KOPT-K1 (cell line): ENCODE measurements around the gene GNAQ.

ENCODE experiments used
- H3K27ac ChIP-seq: fragments of 200-600 bp; sonication (generic); 2 replicates; pipeline ENCODE4 v1.5.1; 2016; ENCODE audit warnings: antibody characterized with exemption, mild to moderate bottlenecking, low read depth, low read length; ENCODE audit not compliant: poor library complexity, severe bottlenecking
- H3K36me3 ChIP-seq: fragments of 200-600 bp; sonication (generic); 2 replicates; pipeline ENCODE4 v1.5.1; 2017; ENCODE audit warnings: antibody characterized with exemption, mild to moderate bottlenecking, low read length, moderate library complexity; ENCODE audit not compliant: insufficient read depth
- H3K9me3 ChIP-seq: fragments of 200-600 bp; sonication (generic); 2 replicates; pipeline ENCODE4 v1.5.1; 2017; ENCODE audit warnings: antibody characterized with exemption, low read length, mild to moderate bottlenecking; ENCODE audit not compliant: insufficient read depth, poor library complexity, severe bottlenecking

The GNAQ gene

DNA sequence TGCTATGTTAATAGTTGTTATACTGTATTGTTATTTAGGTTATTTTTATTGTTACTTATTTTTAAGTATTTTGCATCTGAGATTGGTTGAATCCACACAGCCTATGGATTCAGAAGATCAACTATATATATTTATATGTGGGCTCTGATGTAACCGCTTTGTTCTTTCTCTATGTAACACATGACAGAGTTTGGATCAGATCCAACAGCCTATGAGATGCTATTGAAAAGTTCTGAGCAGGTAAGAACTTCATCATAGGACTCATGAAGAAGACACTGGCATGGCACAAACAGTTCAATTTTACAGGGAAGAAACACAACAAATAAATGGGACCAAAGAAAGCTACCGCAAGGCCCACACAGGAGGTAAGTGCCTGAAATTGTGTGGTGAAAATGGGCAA is 93.4 kb downstream of the GNAQ start:
- Histone ChIP-seq H3K36me3 (no peaks in the 10 kb centered on the region; the same call in 1 of the 2 replicates), H3K27ac (peak overlapping the region; percentile 37), H3K9me3 (no peaks in the 10 kb centered on the region)

DNA sequence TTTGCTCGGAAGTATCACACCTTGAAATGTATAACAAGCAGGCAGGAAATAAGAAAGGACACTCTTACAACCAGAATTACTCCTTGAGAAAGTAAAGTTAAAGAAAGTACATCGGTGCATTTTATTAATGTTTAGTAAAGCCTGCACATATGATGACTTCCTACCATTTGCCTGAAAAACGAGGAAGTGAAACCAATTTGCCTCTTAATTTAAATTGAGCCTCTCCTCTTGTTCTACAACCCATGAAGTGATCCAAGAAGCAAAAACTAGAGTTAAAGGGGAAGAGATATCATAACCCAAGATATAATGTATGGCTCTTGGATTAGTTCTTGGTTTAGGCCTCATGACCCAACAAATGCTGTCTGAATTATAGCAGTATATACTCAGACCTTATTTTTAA is 95.6 kb downstream of the GNAQ start:
- no peaks in the 10 kb centered on the region for H3K9me3 ChIP-seq
- H3K27ac ChIP-seq: peak overlapping the region; percentile 6
- no peaks in the 10 kb centered on the region; the same call in 1 of the 2 replicates for H3K36me3 ChIP-seq

DNA sequence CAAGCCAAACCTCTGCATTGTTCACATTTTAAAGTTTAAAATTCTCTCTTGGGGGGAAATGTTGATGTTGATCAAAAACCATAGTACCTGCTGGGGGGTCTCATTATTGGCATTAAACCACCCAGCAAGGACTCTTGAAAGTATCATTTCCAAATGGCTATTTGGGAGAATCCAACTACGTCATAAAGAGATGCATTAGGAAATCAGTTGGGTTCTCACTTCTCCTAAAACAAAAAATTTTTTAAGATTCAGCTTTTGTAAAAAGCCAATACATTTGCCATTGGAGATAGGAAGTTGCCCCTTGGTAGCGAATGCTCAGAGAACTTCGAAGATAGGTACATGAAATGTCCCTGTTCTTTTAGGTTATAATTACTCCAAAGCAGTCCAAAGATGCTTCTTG is 96.4 kb downstream of the GNAQ start:
- Histone ChIP-seq H3K9me3 (no peaks in the 10 kb centered on the region), H3K36me3 (no peaks in the 10 kb centered on the region; the same call in 1 of the 2 replicates), H3K27ac (peak overlapping the region; percentile 6)

DNA sequence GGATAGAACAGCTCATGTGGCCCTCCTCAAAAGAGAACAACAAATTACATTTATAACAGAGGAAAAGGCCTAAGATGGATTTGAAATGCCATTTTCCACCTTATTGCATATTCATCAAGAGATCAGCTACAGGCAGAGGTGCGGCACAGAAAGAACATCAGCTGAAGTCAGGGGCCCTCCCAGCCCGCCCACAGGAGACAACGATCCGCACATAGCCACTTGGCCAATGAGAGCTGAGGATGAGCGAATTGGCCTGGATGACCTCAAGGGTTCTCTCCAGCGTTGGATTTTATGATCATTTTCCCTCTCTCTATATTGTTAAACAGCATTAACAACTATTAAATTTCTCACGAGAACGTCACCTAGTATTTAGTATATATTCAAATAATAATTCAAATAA is 97.6 kb downstream of the GNAQ start:
- Histone ChIP-seq H3K9me3 (no peaks in the 10 kb centered on the region), H3K36me3 (no peaks in the 10 kb centered on the region; the same call in 1 of the 2 replicates), H3K27ac (no peak overlapping the region)

DNA sequence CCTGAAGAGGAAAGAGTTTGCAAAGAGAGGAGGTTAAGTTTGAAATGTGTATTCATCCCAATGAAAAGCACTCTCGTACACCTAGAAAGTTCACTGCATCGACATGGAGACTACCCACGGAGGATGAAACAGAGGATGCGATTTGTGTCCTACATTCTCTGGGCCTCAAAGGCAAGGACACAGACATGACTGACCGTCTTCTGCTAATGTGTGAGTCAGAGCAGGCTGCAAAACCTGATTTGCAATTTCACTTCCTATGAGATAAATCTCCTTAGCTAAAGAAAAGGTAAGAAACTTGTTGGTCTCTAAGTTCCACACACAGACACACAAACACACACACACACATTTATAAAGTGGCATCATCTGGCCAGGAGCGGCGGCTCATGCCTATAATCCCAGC is 98.6 kb downstream of the GNAQ start:
- no peaks in the 10 kb centered on the region for H3K9me3 ChIP-seq
- H3K27ac ChIP-seq: peak overlapping the region; percentile 26
- no peaks in the 10 kb centered on the region for H3K36me3 ChIP-seq

DNA sequence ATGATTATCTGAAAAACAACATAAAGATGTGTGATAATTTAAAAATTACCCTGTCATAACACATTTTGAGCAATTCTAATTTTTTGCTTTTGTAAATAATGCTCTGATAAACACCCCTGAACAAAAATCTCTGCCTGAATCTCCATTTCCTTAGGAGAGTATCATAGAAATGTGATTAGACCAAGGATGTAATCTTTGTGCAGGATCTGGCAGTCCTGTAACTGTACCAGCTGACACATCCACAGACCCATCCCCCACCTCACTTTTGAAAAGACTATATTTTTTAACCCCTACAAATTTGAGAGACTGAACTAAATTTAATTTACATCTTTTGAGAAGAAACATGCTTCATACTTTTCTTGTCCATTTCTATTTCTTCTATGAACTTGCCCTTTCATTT is 101.7 kb downstream of the GNAQ start:
- peak overlapping the region; percentile 42 for H3K27ac ChIP-seq
- no peaks in the 10 kb centered on the region for H3K9me3 ChIP-seq
- no peaks in the 10 kb centered on the region for H3K36me3 ChIP-seq

DNA sequence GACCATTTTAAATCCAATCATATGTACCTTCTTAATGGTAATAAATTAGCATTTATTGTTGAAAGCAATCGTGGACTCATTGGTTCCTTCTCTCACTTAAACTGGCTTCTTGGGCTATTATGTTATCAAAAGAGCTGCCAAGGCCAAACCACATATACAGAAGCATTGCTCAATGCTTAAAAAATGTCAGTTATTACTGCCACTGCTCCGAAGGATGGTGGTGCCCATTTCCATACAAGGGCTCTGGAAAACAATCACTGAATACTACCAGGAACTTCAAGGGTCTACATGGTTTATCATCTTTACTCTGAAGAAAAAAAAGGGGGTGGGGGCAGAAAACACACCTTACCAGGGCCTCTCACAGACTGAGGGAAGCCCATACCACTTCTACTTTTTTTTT is 104.3 kb downstream of the GNAQ start:
- H3K9me3 ChIP-seq: no peaks in the 10 kb centered on the region
- H3K27ac ChIP-seq: peak overlapping the region; percentile 67
- peaks cover 8% of the 10 kb centered on the region for H3K36me3 ChIP-seq

DNA sequence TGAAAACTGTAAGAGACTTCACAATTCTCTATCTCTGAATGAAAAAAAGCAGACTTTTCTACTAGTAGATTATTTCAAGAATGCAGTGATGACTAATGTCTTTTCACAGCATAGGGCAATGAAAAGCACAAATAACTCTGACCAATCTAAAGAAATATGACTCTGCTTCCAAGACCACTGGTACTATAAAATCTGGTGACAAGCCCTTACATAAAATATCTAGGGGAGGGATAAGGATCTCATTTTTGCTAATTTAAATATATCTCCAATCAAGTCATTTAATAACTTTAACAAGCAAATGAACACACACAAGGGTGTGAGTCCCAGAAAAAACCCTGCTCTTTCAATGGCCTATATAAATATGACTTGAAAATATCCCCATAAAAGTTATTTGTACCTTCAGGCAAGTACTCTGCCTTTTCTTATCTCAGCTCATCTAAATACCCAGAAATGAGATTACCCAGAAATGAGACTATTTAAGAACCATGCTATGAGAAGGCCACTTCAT is 105.2 kb downstream of the GNAQ start:
- H3K36me3 ChIP-seq: peaks cover 16% of the 10 kb centered on the region
- peak overlapping the region; percentile 67 for H3K27ac ChIP-seq
- no peaks in the 10 kb centered on the region for H3K9me3 ChIP-seq

DNA sequence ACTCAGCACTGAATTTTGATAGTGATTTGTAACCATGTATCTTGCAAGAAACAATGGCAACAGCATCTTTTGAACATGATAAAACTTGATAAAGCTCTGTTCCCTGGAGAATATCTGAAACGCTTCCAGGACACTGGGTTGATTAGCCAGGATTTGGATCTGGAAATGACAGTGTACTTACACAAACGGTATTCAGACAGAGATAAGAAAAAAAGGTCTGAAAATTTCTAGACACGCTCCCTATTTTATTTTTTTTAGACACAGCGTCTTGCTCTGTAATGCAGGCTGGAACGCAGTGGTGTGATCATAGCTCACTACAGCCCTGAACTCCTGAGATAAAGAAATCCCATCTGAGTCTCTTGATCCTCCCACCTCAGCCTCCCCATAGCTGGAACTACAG is 109.0 kb downstream of the GNAQ start:
- Histone ChIP-seq H3K36me3 (peaks cover 47% of the 10 kb centered on the region), H3K27ac (peak overlapping the region; percentile 67), H3K9me3 (no peaks in the 10 kb centered on the region)

DNA sequence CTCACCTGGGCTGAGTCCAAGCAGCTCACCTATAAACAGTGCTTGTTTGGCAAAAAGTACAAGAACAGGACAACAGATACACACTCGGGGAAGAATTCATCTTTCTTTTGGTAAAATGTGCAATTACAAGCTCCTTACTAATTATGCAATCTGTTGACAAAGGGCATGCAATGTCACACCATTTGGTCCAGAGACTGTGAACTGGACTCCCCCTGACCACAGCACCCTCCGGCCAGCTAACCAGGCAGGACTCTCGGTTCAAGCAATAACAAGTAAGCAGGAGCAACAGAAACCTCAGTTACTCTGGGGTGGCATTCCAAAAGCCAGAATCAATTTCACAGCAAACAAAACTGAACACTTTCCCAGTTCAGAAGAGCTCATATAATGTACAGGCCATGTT is 113.8 kb downstream of the GNAQ start:
- Histone ChIP-seq H3K36me3 (peaks cover 56% of the 10 kb centered on the region), H3K27ac (peak overlapping the region; percentile 100), H3K9me3 (peaks cover 3% of the 10 kb centered on the region)

DNA sequence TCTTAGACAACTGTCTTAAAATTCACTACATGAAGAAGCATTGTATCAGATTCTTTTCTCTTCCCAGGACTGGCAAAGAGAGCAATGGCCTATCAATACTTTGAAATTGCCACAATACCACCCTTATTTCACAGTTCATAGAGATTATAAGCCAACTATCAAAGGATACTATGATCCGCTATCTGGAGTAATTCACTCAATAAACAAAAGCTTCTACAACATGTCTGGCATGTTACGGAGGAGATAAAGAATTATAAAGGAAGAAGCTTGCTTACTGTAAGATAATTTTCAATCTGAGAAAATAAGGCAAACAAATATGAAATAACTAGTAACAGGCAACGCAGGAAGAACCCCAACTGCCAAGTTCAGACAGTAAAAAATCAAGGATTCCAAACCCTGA is 114.8 kb downstream of the GNAQ start:
- Histone ChIP-seq H3K9me3 (peaks cover 5% of the 10 kb centered on the region), H3K36me3 (peaks cover 48% of the 10 kb centered on the region), H3K27ac (peak overlapping the region; percentile 100)

DNA sequence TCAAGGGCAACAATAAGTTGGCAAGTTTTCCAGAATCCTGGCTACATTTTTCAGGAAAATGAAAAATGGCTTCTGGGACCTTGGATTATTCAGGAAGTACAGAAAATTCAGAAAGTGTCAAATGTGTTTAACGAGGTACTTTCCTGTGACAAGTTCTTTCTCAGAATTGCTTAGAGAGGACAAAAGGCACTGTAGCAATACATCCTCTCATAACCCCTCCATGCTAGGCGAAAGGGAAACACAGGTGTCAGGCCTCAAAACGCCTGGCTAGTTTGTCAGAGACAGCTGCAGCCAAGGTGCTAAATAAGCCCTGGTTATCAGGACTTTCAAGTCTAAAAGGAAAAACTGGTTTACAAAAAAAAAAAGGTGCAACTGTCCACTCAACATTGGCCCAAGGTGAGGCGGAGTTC is 115.2 kb downstream of the GNAQ start:
- Histone ChIP-seq H3K9me3 (peaks cover 5% of the 10 kb centered on the region), H3K36me3 (peaks cover 44% of the 10 kb centered on the region), H3K27ac (peak overlapping the region; percentile 100)

DNA sequence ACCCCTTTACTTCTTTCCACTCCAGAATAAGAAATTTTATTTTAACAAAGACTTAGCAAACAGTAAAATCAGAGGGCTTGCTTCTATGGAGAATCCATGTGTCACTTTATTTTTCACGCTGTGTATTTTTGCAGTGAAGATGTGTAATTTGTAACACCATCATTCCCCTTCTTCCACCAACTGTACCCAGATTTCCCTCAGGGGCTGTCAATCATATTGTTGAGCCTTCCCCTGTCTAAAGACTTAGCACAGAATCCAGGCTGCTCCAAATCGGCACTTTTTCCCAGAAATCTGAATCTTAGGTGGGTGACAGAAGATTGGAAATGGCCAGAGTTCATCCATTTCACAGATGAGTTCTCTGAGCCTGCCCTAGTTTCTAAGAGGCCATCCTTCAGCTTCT is 115.9 kb downstream of the GNAQ start:
- H3K27ac ChIP-seq: peak overlapping the region; percentile 100
- H3K9me3 ChIP-seq: peaks cover 5% of the 10 kb centered on the region
- H3K36me3 ChIP-seq: peaks cover 37% of the 10 kb centered on the region

DNA sequence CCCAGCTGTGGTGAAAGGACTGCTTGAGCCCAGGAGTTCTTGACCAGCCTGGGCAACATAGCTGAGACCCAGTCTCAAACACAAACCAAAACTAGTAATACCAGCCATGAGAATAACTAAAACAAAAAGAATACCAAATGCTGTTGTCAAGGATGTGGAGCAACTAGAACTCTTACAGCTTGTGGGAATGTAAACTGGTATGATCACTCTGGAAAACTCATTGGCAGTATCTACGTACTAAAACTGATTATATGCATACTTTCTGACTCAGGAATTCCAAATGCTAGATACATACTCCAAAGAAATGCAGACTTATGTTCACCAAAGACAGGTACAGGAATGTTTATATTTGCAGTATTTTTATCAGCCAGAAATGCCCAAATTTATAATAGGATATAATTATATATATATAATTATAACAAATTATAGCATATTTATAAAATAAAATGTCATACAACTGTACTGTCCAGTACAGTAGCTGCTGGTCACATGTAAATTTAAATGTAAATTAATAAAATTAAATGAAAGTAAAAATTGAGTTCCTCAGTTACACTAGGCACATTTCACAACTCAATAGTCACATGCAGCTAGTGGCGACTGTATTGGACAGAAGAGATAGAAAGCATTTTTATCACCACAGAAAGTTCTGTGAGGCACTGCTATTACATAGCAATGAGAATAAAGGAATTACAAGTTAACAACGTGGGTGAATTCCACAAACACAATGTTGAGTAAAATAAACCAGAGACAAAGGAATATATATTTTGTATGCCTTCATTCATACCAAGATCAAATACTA is 118.5 kb downstream of the GNAQ start:
- Histone ChIP-seq H3K9me3 (peaks cover 5% of the 10 kb centered on the region), H3K36me3 (peaks cover 14% of the 10 kb centered on the region), H3K27ac (peak overlapping the region; percentile 100)

DNA sequence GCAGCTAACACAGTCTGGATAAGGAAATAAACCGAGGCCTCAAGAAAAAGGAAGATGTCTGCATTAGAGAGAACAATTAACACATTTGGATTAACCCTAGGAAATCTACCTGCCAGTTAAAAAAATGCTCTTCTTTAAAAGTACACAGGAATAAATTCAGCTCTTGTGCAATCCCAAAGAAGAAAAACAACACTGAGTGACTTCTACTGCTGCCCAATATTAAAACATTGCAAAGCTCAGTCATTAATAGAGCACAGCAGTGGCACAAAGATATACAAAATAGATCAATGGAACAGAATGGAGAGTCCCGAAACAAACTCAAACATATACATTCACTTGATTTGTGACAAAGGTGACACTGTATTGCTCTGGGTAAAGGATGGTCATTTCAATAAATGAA is 119.7 kb downstream of the GNAQ start:
- Histone ChIP-seq H3K36me3 (peaks cover 14% of the 10 kb centered on the region), H3K9me3 (peaks cover 5% of the 10 kb centered on the region), H3K27ac (peak overlapping the region; percentile 100)

DNA sequence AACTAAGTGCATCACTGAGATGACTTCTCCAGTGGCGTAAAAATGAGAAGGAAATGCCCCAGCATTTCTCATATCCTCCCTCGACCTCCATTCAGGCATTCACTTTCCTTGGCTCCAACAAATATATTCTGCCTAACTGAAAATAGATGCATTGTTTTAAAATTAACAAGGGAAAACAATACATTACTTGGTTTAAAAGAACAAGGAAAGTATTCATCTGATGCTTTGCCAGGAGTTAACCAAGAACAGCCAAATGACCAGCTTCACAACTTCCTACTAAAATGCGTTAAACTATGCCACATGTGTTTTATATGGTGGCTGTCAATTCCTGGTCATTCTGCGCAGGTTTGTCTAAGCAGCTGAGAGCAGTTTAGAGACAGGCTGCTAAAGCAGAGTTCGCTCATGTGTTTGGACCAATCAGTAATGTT is 121.4 kb downstream of the GNAQ start:
- peaks cover 5% of the 10 kb centered on the region for H3K9me3 ChIP-seq

More for the DNA sequence above, 121.4 kb downstream of the GNAQ start:
- peak overlapping the region; percentile 100 for H3K27ac ChIP-seq
- peaks cover 14% of the 10 kb centered on the region for H3K36me3 ChIP-seq
